ENCODE measurements around the gene OTOG.

Gene OTOG

DNA sequence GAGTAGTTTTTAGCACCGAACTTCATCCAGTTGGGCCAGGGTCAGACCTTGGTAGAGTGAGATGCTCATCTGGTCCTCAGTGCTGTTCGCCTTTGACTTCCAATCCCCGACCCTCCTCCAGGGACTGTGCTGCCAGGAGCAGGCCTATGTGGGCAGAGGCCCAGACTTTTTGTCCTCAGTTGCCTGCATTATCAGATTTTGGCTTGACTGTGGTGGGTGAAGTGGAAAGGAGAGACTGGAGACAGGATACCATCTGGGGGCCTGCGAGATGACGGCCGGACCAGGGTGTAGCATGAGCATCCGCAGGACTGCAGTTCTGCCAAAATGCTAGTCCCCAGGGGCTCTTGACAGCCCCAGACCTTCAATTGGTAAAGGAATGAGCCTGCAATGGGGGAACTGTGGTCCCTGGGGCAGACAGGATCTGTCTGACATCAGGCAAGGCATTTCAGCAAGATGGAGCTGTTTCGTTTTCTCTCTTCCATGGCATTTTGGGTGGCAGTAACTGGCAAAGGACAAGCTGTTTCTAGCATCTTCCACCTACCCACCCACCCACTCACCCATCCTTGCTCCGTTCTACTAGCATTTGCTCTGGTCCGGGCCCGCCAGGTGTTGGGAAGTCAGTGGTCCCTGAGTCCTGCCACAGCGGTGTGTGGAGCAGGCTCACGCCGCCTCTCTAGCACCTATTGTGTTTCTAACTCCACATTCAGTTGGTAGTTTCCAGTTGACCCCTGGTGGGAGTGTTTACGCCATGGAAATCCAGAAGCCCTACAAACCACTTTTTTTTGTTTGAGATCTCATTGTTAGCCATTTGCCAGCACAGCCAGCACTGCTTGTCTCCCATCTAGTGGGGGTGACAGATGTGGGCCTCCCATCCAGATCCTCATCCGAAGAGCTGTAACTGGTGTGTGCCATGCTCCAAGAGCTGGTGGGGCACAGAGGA is 53.5 kb downstream of the OTOG start:
- Histone ChIP-seq H3K36me3 (ENCODE audit: low read length) (no peaks in the 10 kb centered on the region), H3K4me2 (ENCODE audit: low read depth, low read length, poor library complexity, severe bottlenecking) (no peak overlapping the region), H3K27ac (ENCODE audit: low read depth, low read length) (no peak overlapping the region), H3F3A (ENCODE audit: insufficient read depth) (no peaks in the 10 kb centered on the region), H3K9me2 (replicated peaks; ENCODE audit: insufficient read depth, low read length) (no peaks in the 10 kb centered on the region), H3K79me2 (ENCODE audit: insufficient read depth, low read length) (no peaks in the 10 kb centered on the region), H2AFZ (ENCODE audit: low read depth, low read length, severe bottlenecking) (no peak overlapping the region), H3K4me3 (ENCODE audit: insufficient read depth, low read length, poor library complexity, severe bottlenecking) (no peak overlapping the region), H3K27me3 (ENCODE audit: low read length) (no peaks in the 10 kb centered on the region), H4K20me1 (ENCODE audit: low read depth, low read length) (no peaks in the 10 kb centered on the region), H3K9ac (ENCODE audit: low read length) (no peak overlapping the region), H3K9me3 (ENCODE audit: insufficient read depth, low read length) (no peaks in the 10 kb centered on the region)
- TF ChIP-seq, protein P1, sequence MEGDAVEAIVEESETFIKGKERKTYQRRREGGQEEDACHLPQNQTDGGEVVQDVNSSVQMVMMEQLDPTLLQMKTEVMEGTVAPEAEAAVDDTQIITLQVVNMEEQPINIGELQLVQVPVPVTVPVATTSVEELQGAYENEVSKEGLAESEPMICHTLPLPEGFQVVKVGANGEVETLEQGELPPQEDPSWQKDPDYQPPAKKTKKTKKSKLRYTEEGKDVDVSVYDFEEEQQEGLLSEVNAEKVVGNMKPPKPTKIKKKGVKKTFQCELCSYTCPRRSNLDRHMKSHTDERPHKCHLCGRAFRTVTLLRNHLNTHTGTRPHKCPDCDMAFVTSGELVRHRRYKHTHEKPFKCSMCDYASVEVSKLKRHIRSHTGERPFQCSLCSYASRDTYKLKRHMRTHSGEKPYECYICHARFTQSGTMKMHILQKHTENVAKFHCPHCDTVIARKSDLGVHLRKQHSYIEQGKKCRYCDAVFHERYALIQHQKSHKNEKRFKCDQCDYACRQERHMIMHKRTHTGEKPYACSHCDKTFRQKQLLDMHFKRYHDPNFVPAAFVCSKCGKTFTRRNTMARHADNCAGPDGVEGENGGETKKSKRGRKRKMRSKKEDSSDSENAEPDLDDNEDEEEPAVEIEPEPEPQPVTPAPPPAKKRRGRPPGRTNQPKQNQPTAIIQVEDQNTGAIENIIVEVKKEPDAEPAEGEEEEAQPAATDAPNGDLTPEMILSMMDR (IDR thresholded peaks at IDR 0.05; ENCODE audit: insufficient read depth, low read length, poor library complexity, severe bottlenecking) = no peak
- no peak for TF ChIP-seq EZH2phosphoT487 (conservative IDR thresholded peaks at IDR 0.05; ENCODE audit: low read length)

- Histone ChIP-seq H3K79me2 (ENCODE audit: insufficient read depth, low read length) (no peaks in the 10 kb centered on the region), H3K9me3 (ENCODE audit: insufficient read depth, low read length) (no peaks in the 10 kb centered on the region), H3K36me3 (ENCODE audit: low read length) (no peaks in the 10 kb centered on the region), H3F3A (ENCODE audit: insufficient read depth) (no peaks in the 10 kb centered on the region), H2AFZ (ENCODE audit: low read depth, low read length, severe bottlenecking) (no peak overlapping the region), H3K4me3 (ENCODE audit: insufficient read depth, low read length, poor library complexity, severe bottlenecking) (no peak overlapping the region), H3K9me2 (replicated peaks; ENCODE audit: insufficient read depth, low read length) (no peaks in the 10 kb centered on the region), H3K4me2 (ENCODE audit: low read depth, low read length, poor library complexity, severe bottlenecking) (no peak overlapping the region), H4K20me1 (ENCODE audit: low read depth, low read length) (no peaks in the 10 kb centered on the region), H3K27me3 (ENCODE audit: low read length) (no peaks in the 10 kb centered on the region), H3K9ac (ENCODE audit: low read length) (no peak overlapping the region), H3K27ac (ENCODE audit: low read depth, low read length) (no peak overlapping the region)
- no peak for TF ChIP-seq EZH2phosphoT487 (conservative IDR thresholded peaks at IDR 0.05; ENCODE audit: low read length)
- TF ChIP-seq, protein P1 (IDR thresholded peaks at IDR 0.05; ENCODE audit: insufficient read depth, low read length, poor library complexity, severe bottlenecking) = no peak
Observed at GRCh38 chr11:17601256-17601671, 54.2 kb downstream of the OTOG start.

DNA sequence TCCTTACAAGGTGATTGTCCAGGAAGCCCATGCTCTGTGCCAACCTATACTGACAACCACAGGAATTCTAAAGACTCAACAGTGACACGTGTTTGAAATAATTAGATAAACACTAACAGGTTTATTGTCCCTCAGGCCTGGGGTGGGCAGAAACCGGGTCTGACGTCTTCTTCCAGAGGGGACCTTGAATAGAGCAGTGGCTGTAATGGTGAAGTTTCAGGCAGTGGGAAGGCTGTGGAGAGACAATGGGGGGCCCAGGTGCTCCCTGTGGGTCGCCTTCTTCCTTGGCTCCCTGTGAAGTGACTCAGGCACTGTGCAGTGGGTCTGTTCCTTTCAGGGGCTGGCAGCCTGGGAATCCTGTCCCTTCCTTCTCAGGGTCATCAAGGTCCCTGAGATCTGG is 54.6 kb downstream of the OTOG start:
- H3K9ac ChIP-seq (ENCODE audit: low read length) = no peak overlapping the region
- H3K27me3 ChIP-seq (ENCODE audit: low read length) = no peaks in the 10 kb centered on the region

More for the DNA sequence above, 54.6 kb downstream of the OTOG start:
- Histone ChIP-seq H3K27ac (ENCODE audit: low read depth, low read length) (no peak overlapping the region), H3K36me3 (ENCODE audit: low read length) (no peaks in the 10 kb centered on the region), H3K9me2 (replicated peaks; ENCODE audit: insufficient read depth, low read length) (no peaks in the 10 kb centered on the region), H2AFZ (ENCODE audit: low read depth, low read length, severe bottlenecking) (no peak overlapping the region), H4K20me1 (ENCODE audit: low read depth, low read length) (no peaks in the 10 kb centered on the region), H3K4me2 (ENCODE audit: low read depth, low read length, poor library complexity, severe bottlenecking) (no peak overlapping the region), H3F3A (ENCODE audit: insufficient read depth) (no peaks in the 10 kb centered on the region), H3K9me3 (ENCODE audit: insufficient read depth, low read length) (no peaks in the 10 kb centered on the region), H3K79me2 (ENCODE audit: insufficient read depth, low read length) (no peaks in the 10 kb centered on the region), H3K4me3 (ENCODE audit: insufficient read depth, low read length, poor library complexity, severe bottlenecking) (no peak overlapping the region)
- TF ChIP-seq, protein P1 (IDR thresholded peaks at IDR 0.05; ENCODE audit: insufficient read depth, low read length, poor library complexity, severe bottlenecking) = no peak
- TF ChIP-seq EZH2phosphoT487 (conservative IDR thresholded peaks at IDR 0.05; ENCODE audit: low read length) = no peak

All from SU-DHL-6 (cell line).